Astrocyte of the cerebellum (primary cell): ENCODE data around the gene ARID5A.

Source experiments
- DNase-seq: peaks from one replicate; pipeline ENCODE4 v3.0.0-alpha.2; 2011; ENCODE audit warnings: low read depth
- H3K4me3 ChIP-seq: 2 replicates; pipeline ENCODE4 v1.5.1; 2011; ENCODE audit warnings: mild to moderate bottlenecking, low read depth, low read length, moderate library complexity
- CTCF ChIP-seq: IDR thresholded peaks from 2 replicates; pipeline ENCODE4 v1.5.1; 2012; ENCODE audit warnings: low read length, low read depth, moderate library complexity, mild to moderate bottlenecking; ENCODE audit errors: missing control alignments
- in situ Hi-C: cut with HindIII; loops from 2 replicates; pipeline ENCODE4 v1.10.0; 2017; ENCODE audit warnings: low sequenced_read_pairs

The ARID5A gene

GRCh38 chr2:96565111-96565510 lies 28.6 kb downstream of the ARID5A start:
- in situ Hi-C loops: no loop called here
- TF ChIP-seq CTCF: no peak
- no peak overlapping the region for H3K4me3 ChIP-seq
- no peak for DNase-seq

GRCh38 chr2:96568094-96568493 lies 31.5 kb downstream of the ARID5A start:
- H3K4me3 ChIP-seq: no peak overlapping the region
- DNase-seq: no peak
- in situ Hi-C loops: no loop called here
- no peak for TF ChIP-seq CTCF

GRCh38 chr2:96574364-96574763 lies 37.8 kb downstream of the ARID5A start:
- H3K4me3 ChIP-seq: no peak overlapping the region
- in situ Hi-C loops: no loop called here
- no peak for DNase-seq
- TF ChIP-seq CTCF: peak; percentile 22

- no peak for TF ChIP-seq CTCF
- in situ Hi-C loops: no loop called here
- H3K4me3 ChIP-seq: no peak overlapping the region
- no peak for DNase-seq
Measured at GRCh38 chr2:96575785-96576456, 39.4 kb downstream of the ARID5A start.

GRCh38 chr2:96577501-96577900 lies 40.9 kb downstream of the ARID5A start:
- TF ChIP-seq CTCF: no peak
- in situ Hi-C loops: no loop called here
- H3K4me3 ChIP-seq: no peak overlapping the region
- DNase-seq: no peak

GRCh38 chr2:96578731-96579130 lies 42.2 kb downstream of the ARID5A start:
- in situ Hi-C loops: no loop called here
- TF ChIP-seq CTCF: no peak
- H3K4me3 ChIP-seq: no peak overlapping the region
- no peak for DNase-seq
